Omental fat pad (tissue), 4 donors: ENCODE data around the gene CALD1. TPM values are rescaled to one million over a fixed set of nuclear protein-coding genes. Genes with fewer than 3 reads are reported as not detected.

Source experiments
- ATAC-seq: fragments of 150-250 bp; one replicate; pipeline ENCODE4 v1.9.1; 2016; ENCODE audit warnings: mild to moderate bottlenecking, moderate library complexity; ENCODE audit not compliant: low FRiP score
- DNase-seq: peaks from one replicate; pipeline ENCODE4 v3.0.0-alpha.2; 2019; ENCODE audit warnings: low spot score
- CTCF ChIP-seq, 3 donors: fragments of 450-650 bp; IDR thresholded peaks; one replicate each; pipeline ENCODE4 v1.5.1; 2016 to 2017; ENCODE audit warnings: antibody characterized with exemption in 3 of 3, mild to moderate bottlenecking in 3 of 3, moderate library complexity in 2 of 3
- total RNA-seq, 4 donors: library from RNA; depleted of rRNA; stranded (reverse); fragments of >200 nt; gene quantifications; one replicate each; pipeline ENCODE4 v1.1.0, GENCODE V29; 2016

CALD1 gene
- total RNA-seq, 4 donors from 2014 or later, result 195 to 347 (median 250) TPM

GRCh38 chr7:134910968-134911367 is 131.5 kb downstream of the CALD1 start:
- no peak for DNase-seq
- no peak for ATAC-seq
- TF ChIP-seq CTCF (IDR thresholded peaks at IDR 0.05), result no peak

GRCh38 chr7:134916171-134916883 is 136.9 kb downstream of the CALD1 start:
- ATAC-seq (no peak), DNase-seq (no peak)
- no peak for TF ChIP-seq CTCF (IDR thresholded peaks at IDR 0.05)

GRCh38 chr7:134919240-134919641 is 139.8 kb downstream of the CALD1 start:
- no peak for DNase-seq
- TF ChIP-seq CTCF (IDR thresholded peaks at IDR 0.05), result no peak
- no peak for ATAC-seq

- DNase-seq (no peak), ATAC-seq (no peak)
- TF ChIP-seq CTCF (IDR thresholded peaks at IDR 0.05), result no peak
Measured at GRCh38 chr7:134920026-134920753, 140.8 kb downstream of the CALD1 start.

DNA sequence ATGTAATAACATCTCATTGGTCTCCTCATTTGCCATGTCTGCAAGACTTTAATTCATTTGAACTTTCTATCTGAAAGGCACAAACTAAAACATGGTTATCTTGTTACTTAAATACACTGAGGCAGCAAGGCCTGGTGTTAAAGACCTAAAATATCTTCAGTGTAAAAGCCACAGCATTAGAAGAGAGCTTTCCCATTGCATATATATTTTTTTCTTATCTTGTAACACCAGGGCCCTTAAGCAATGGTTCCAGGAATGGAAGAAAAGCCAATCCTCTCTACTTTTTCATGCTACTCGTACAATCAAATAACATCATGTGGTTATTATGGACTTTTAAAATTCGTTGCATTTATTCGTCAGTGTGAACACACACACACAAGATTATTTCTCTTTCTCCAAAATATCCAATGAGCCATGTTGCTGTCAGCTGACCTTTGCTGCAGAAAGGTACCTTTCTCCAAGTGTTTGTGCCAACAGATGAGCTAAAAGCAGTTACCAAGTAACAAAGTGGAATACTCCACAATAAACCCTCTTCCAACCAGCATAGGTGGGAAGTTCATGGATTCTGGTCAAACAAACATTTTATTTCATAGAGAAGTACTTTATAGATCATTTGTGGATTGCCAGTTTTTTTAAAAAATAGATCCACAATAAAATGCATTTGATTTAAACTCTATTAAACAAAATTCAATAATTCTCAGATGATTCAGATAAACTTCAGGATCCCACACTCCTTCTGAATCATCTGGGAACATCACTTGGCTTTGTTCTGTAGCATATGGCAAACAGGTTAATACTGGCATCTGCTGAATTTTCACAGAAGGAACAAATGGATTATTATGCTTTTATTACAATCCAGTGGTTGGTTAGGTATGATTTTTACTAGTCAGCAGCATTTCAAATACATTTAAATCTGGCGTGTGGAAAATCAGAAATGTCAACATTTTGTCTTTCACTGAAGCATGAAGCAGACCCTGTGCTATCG is 143.6 kb downstream of the CALD1 start:
- no peak for TF ChIP-seq CTCF (IDR thresholded peaks at IDR 0.05)
- no peak for DNase-seq
- ATAC-seq, result no peak

DNA sequence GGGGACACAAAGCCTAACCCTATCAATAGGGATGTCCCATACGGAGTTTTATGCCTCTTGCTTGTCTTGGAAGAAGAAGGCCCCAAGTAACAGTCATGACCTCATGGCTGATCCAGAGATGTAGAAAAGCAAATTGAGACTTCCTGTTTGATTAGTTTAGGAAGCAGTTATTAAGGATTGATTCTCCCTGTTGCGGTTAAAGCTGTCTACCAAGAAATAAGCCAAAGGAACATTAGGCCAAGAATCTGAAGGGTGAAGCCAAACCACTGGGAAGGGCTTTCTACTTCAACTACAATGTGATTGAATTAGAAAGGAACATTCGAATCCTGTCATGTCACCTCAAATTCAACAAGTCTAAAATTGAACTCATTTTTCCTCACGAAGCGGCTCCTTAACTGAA is 146.3 kb downstream of the CALD1 start:
- ATAC-seq (no peak), DNase-seq (no peak)
- TF ChIP-seq CTCF (IDR thresholded peaks at IDR 0.05), result no peak
